Heart right ventricle (tissue), 16 donors: Measurements from ENCODE around the gene ATRNL1. TPM values are rescaled to one million over a fixed set of nuclear protein-coding genes. Genes with fewer than 3 reads are reported as not detected.

Experiments
- ATAC-seq, 8 donors: fragments of 200-7000 bp; cut with Tn5 transposase; one replicate each; pipeline ENCODE4 v1.9.1; 2020; ENCODE audit warnings: mild to moderate bottlenecking in 8 of 8, moderate library complexity in 8 of 8, moderate number of reproducible peaks in 1 of 8
- DNase-seq, 2 donors: peaks; one replicate each; pipeline ENCODE4 v3.0.0-alpha.2; 2020
- H3K27ac ChIP-seq, 10 donors: fragments of 200-600 bp; sonication (generic) in 2 of 10; one replicate each; pipeline versions ENCODE4 v1.5.0 to v1.8.0; 2020 to 2022; ENCODE audit warnings: mild to moderate bottlenecking in 3 of 10
- H3K27me3 ChIP-seq, 7 donors: fragments of 200-600 bp; one replicate each; pipeline ENCODE4 v1.8.0; 2021 to 2022; ENCODE audit warnings: mild to moderate bottlenecking in 2 of 7
- H3K36me3 ChIP-seq, 9 donors: fragments of 200-600 bp; sonication (generic) in 1 of 9; one replicate each; pipeline versions ENCODE4 v1.5.0 to v1.8.0; 2020 to 2022; ENCODE audit warnings: mild to moderate bottlenecking in 2 of 9
- H3K4me1 ChIP-seq, 9 donors: fragments of 200-600 bp; sonication (generic) in 1 of 9; one replicate each; pipeline versions ENCODE4 v1.5.0 to v1.8.0; 2020 to 2022; ENCODE audit warnings: mild to moderate bottlenecking in 4 of 9
- H3K4me3 ChIP-seq, 10 donors: fragments of 200-600 bp; sonication (generic) in 2 of 10; one replicate each; pipeline versions ENCODE4 v1.5.0 to v1.8.0; 2020 to 2022; ENCODE audit warnings: mild to moderate bottlenecking in 7 of 10, moderate library complexity in 2 of 10
- H3K9me3 ChIP-seq, 11 donors: fragments of 200-600 bp in 10 of 11; sonication (generic) in 2 of 11; one replicate each; pipeline versions ENCODE4 v1.5.0 to v1.8.0; 2013 to 2022; ENCODE audit warnings: mild to moderate bottlenecking in 2 of 11, control low read depth in 1 of 11, moderate library complexity in 1 of 11
- WGBS, 2 donors: extraction: QIAGEN DNeasy Blood & Tissue Kit; methylation state at CpG; one replicate each; pipeline ENCODE4 v1.1.7; 2013; ENCODE audit warnings: inconsistent platforms in 1 of 2; 5-methylcytosine and 5-hydroxymethylcytosine counted together
- intact Hi-C, 10 donors: fragments of 100-400 bp; cut with DNase I; formaldehyde crosslinking; loops; one replicate each; pipeline versions ENCODE4 v1.11.1 to v1.14.2; 2022
- polyA plus RNA-seq, 2 donors: library from polyadenylated mRNA; stranded (reverse); fragments of 200-250 nt; gene quantifications; one replicate each; pipeline ENCODE4 v1.2.3, GENCODE V29; 2013
- total RNA-seq, 10 donors: library from RNA; stranded (reverse); fragmentation: NEBNext Ultra II Directional in 3 of 10; extraction: Animal tissue kit (Norgen Biotek cat#: 25700) in 3 of 10; gene quantifications; one replicate each; pipeline versions ENCODE4 v1.2.1 to v1.2.4, GENCODE V29; 2021 to 2023
- TF ChIP-seq, protein P1 (sequence below), 9 donors: fragments of 200-600 bp; sonication (generic) in 2 of 9; IDR thresholded peaks; one replicate each; pipeline versions ENCODE4 v1.5.0 to v1.8.0; 2021 to 2022; ENCODE audit warnings: antibody characterized with exemption in 9 of 9, mild to moderate bottlenecking in 5 of 9, moderate library complexity in 1 of 9
- donor health status: Arrhythmogenic right ventricular cardiomyopathy.
- donor health status: ischemic (EF 13 %, LVEDD 7.1; RV severe dilation, severe dysfunction).
- donor health status: healthy with polysubstance abuse.
- donor health status: DM: no; HTN: yes; CAD: no.
- donor health status: DM: no; HTN: no; CAD: no.
- donor health status: ischemic (EF 25% LVEDD 6.9; RV normal size, moderate dysfunction).
- donor health status: ischemic (EF 25% LVEDD 5.7; RV mildly dilated, moderate dysfunction).
- donor health status: healthy.
- donor health status: DM: yes; HTN: yes; CAD: no.
- donor health status: Ischemic cardiomyopathy.
- donor health status: ischemic (EF 35%, LVEDD 5.7; RV mildly dilated, moderate dysfunction).
- donor health status: nonischemic (EF 11% LVEDD 7.7; RV severe dilation, severe dysfunction).
- donor health status: DM: yes; HTN: yes; CAD: no.
- donor health status: PGD.
- donor health status: ischemic (EF 29% LVEDD 5.4; RV normal size, mild dysfunction).
- donor health status: nonischemic (EF 23%, LVEDD 6.1; RV moderate dilation, normal function).

The ATRNL1 gene
- total and polyA plus RNA-seq, 12 donors, result 0.06 to 22.4 (median 8.1) TPM; not detected in 1

DNA sequence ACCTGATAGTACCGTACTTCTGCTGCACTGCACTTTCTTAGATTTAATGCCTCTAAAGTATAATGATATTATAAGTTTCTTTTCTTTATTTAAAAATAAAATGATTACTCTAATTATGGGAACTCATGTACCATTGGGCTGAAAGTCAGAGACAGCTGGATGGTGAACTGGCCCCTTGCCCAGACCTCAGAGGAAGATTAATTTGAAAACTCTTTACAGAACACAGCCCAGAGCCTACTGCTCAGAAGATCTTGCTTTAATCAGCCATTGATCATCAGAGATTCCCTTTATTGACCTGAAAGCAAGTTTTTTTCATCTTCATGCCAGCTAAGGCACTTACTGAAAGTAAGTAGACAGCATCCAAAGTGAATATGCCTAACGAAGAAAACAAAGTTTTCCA is 838.1 kb downstream of the ATRNL1 start:
- Histone ChIP-seq H3K27ac (no peak overlapping the region), H3K9me3 (no peaks in the 10 kb centered on the region), H3K4me3 (no peak overlapping the region), H3K36me3 (no peaks in the 10 kb centered on the region), H3K4me1 (no peaks in the 10 kb centered on the region), H3K27me3 (no peaks in the 10 kb centered on the region)
- WGBS, 2 donors, result 92 to 95% methylated on average over 2 of the region's 2 CpGs
- ATAC-seq, result no peak
- intact Hi-C loops, result no loop called here
- TF ChIP-seq, protein P1, sequence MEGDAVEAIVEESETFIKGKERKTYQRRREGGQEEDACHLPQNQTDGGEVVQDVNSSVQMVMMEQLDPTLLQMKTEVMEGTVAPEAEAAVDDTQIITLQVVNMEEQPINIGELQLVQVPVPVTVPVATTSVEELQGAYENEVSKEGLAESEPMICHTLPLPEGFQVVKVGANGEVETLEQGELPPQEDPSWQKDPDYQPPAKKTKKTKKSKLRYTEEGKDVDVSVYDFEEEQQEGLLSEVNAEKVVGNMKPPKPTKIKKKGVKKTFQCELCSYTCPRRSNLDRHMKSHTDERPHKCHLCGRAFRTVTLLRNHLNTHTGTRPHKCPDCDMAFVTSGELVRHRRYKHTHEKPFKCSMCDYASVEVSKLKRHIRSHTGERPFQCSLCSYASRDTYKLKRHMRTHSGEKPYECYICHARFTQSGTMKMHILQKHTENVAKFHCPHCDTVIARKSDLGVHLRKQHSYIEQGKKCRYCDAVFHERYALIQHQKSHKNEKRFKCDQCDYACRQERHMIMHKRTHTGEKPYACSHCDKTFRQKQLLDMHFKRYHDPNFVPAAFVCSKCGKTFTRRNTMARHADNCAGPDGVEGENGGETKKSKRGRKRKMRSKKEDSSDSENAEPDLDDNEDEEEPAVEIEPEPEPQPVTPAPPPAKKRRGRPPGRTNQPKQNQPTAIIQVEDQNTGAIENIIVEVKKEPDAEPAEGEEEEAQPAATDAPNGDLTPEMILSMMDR (IDR thresholded peaks at IDR 0.05), result no peak
- no peak for DNase-seq

DNA sequence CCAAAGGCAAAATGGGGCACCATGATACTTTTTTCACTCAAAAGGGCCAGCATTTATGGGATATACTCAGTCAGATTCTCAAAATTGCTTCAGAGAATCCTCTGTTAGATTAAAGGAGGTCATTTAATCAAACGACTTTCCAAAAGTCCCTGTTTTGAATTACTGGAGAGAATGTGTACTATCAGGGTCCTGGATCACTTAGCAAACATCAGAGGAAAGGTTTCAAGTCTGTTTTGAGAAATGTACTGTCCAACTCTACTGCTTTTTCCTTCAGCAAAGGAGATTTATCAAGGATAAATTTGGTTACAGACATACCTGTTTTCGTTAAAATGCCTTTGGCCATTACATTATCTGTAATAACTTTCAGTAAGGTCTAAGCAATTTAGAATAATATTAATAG is 838.9 kb downstream of the ATRNL1 start:
- H3K4me1 ChIP-seq, result no peaks in the 10 kb centered on the region
- no peaks in the 10 kb centered on the region for H3K36me3 ChIP-seq
- H3K9me3 ChIP-seq, result no peaks in the 10 kb centered on the region
- H3K4me3 ChIP-seq, result no peak overlapping the region
- no peak overlapping the region for H3K27ac ChIP-seq
- WGBS, 2 donors, result 83 to 86% methylated on average over 2 of the region's 2 CpGs
- H3K27me3 ChIP-seq, result no peaks in the 10 kb centered on the region
- intact Hi-C loops, result no loop called here
- ATAC-seq, result no peak
- no peak for DNase-seq
- TF ChIP-seq, protein P1 (IDR thresholded peaks at IDR 0.05), result no peak

DNA sequence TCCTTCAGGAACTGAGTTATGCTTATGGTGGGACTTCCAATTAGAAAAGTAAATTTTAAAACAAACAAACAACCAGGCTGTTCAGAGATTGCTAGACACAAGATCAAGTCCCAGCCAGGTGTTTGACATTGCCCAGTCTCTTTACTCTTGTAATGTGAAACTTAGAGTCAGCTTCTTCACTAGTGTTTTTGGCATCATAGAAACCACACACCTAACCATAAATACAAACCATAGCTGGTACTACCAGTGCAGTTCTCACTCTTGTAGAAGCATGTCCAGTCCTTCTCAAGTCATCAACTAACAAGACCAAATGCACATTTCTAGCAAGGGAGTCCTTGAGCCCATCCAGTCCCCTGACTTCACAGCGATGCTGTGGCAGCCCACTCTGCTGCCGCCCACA is 839.9 kb downstream of the ATRNL1 start:
- ATAC-seq (no peak), DNase-seq (no peak)
- H3K36me3 ChIP-seq, result no peaks in the 10 kb centered on the region
- intact Hi-C loops, result no loop called here
- no peaks in the 10 kb centered on the region for H3K9me3 ChIP-seq
- no peaks in the 10 kb centered on the region for H3K27me3 ChIP-seq
- H3K4me1 ChIP-seq, result no peaks in the 10 kb centered on the region
- H3K27ac ChIP-seq, result no peak overlapping the region
- WGBS, 2 donors, result 90 to 96% methylated on average over 2 of the region's 2 CpGs
- TF ChIP-seq, protein P1 (IDR thresholded peaks at IDR 0.05), result no peak
- no peak overlapping the region for H3K4me3 ChIP-seq

DNA sequence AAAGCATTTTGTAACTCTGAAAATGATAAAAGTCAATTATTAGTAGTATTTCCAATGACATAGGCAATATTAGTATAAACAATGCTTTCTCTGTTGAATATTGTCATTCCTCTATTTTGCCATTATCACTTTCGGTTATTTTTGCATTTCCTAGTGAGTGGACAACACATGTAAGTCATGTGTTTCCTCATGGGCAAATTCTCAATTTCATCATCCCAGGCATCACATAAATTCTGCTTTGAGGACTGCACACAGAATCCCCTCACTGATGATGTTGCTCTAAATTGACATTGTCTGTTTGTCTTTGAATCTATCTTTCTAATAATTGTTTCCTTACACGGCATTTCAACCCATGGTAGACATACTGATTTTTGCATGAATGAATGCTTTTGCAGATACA is 842.6 kb downstream of the ATRNL1 start:
- TF ChIP-seq, protein P1 (IDR thresholded peaks at IDR 0.05), result no peak
- Histone ChIP-seq H3K27ac (no peak overlapping the region), H3K36me3 (no peaks in the 10 kb centered on the region), H3K9me3 (peaks cover 0 to 4% (median 0%) of the 10 kb centered on the region in 11 donors), H3K27me3 (no peaks in the 10 kb centered on the region), H3K4me3 (no peak overlapping the region), H3K4me1 (peaks cover 0 to under 1% (median 0%) of the 10 kb centered on the region in 9 donors)
- intact Hi-C loops, result no loop called here
- ATAC-seq (no peak), DNase-seq (no peak)
- 82 to 91% methylated on average over 2 of the region's 2 CpGs for WGBS, 2 donors
